GM23338 (cell line): ENCODE results near the gene FCRL3. TPM values are rescaled to one million over a fixed set of nuclear protein-coding genes. Genes with fewer than 3 reads are reported as not detected.

Experiments used
- ATAC-seq: fragments of 200-7000 bp; cut with Tn5 transposase; 3 replicates; pipeline ENCODE4 v1.9.1; 2020
- DNase-seq: peaks from one replicate; pipeline ENCODE4 v3.0.0-alpha.2; 2015; ENCODE audit warnings: low spot score
- H2AFZ ChIP-seq: fragments of 200-600 bp; sonication (generic); 2 replicates; pipeline ENCODE4 v1.8.0; 2016; ENCODE audit warnings: antibody characterized with exemption, mild to moderate bottlenecking, moderate library complexity
- H3F3A ChIP-seq: fragments of 200-600 bp; sonication (generic); replicated peaks from 2 replicates; pipeline ENCODE4 v1.8.0; 2017; ENCODE audit warnings: antibody characterized with exemption, mixed run types, low read depth
- H3K27ac ChIP-seq: fragments of 200-600 bp; sonication (generic); 2 replicates; pipeline ENCODE4 v1.6.1; 2016; ENCODE audit warnings: low read depth
- H3K27me3 ChIP-seq: fragments of 200-600 bp; sonication (generic); 2 replicates; pipeline ENCODE4 v1.8.0; 2016; ENCODE audit warnings: mild to moderate bottlenecking, mixed run types, moderate library complexity; ENCODE audit not compliant: insufficient read depth
- H3K36me3 ChIP-seq: fragments of 200-600 bp; sonication (generic); 2 replicates; pipeline ENCODE4 v1.8.0; 2016; ENCODE audit warnings: mild to moderate bottlenecking; ENCODE audit not compliant: insufficient read depth
- H3K4me1 ChIP-seq: fragments of 200-600 bp; sonication (generic); 2 replicates; pipeline ENCODE4 v1.8.0; 2016; ENCODE audit warnings: mild to moderate bottlenecking, moderate library complexity; ENCODE audit not compliant: insufficient read depth
- H3K4me2 ChIP-seq: fragments of 200-600 bp; sonication (generic); 2 replicates; pipeline ENCODE4 v1.7.1; 2017; ENCODE audit warnings: mixed run types
- H3K4me3 ChIP-seq: fragments of 200-600 bp; sonication (generic); 2 replicates; pipeline ENCODE4 v1.6.1; 2016; ENCODE audit warnings: mixed run types
- H3K79me2 ChIP-seq: fragments of 200-600 bp; sonication (generic); replicated peaks from 2 replicates; pipeline ENCODE4 v1.8.0; 2017; ENCODE audit warnings: mild to moderate bottlenecking; ENCODE audit not compliant: insufficient read depth
- H3K9me2 ChIP-seq: fragments of 200-600 bp; sonication (generic); 2 replicates; pipeline ENCODE4 v1.8.0; 2017; ENCODE audit not compliant: insufficient read depth
- H4K20me1 ChIP-seq: fragments of 200-600 bp; sonication (generic); replicated peaks from 2 replicates; pipeline ENCODE4 v1.8.0; 2017; ENCODE audit warnings: mild to moderate bottlenecking; ENCODE audit not compliant: insufficient read depth
- H3K27ac Mint-ChIP-seq: 2 replicates; pipeline ENCODE4 v1.8.0; 2020; ENCODE audit warnings: inconsistent platforms, mild to moderate bottlenecking, moderate library complexity, mixed read lengths
- H3K27me3 Mint-ChIP-seq: 3 replicates; pipeline ENCODE4 v1.8.0; 2022; ENCODE audit warnings: low read depth, mild to moderate bottlenecking, moderate library complexity, mixed read lengths, inconsistent platforms; ENCODE audit not compliant: insufficient read depth, poor library complexity
- H3K36me3 Mint-ChIP-seq: 3 replicates; pipeline ENCODE4 v1.8.0; 2021; ENCODE audit warnings: low read depth, mild to moderate bottlenecking, inconsistent platforms, moderate library complexity, mixed read lengths
- H3K4me1 Mint-ChIP-seq: 3 replicates; pipeline ENCODE4 v1.8.0; 2020; ENCODE audit warnings: mild to moderate bottlenecking, inconsistent platforms, mixed read lengths
- H3K4me3 Mint-ChIP-seq: 3 replicates; pipeline ENCODE4 v1.8.0; 2021; ENCODE audit warnings: moderate library complexity, mild to moderate bottlenecking, inconsistent platforms, mixed read lengths
- H3K9me3 Mint-ChIP-seq: 3 replicates; pipeline ENCODE4 v1.8.0; 2020; ENCODE audit warnings: moderate library complexity, mild to moderate bottlenecking, inconsistent platforms, mixed read lengths
- CTCF ChIP-seq, 2 experiments: fragments of 200-600 bp in 1 of 2; sonication (generic) in 1 of 2; conservative IDR thresholded peaks; 2 replicates each; pipeline versions ENCODE4 v1.5.1 to v1.6.1; 2016 to 2017; ENCODE audit warnings: antibody characterized with exemption in 2 of 2, low read depth in 2 of 2, mild to moderate bottlenecking in 2 of 2, moderate library complexity in 1 of 2
- EZH2 ChIP-seq: fragments of 200-600 bp; sonication (generic); IDR thresholded peaks from one replicate; pipeline ENCODE4 v1.8.0; 2017; ENCODE audit warnings: antibody characterized with exemption, mild to moderate bottlenecking, low read depth; ENCODE audit not compliant: unreplicated experiment
- EZH2phosphoT487 ChIP-seq: fragments of 200-600 bp; sonication (generic); IDR thresholded peaks from one replicate; pipeline ENCODE4 v1.8.1; 2018; ENCODE audit warnings: antibody characterized with exemption; ENCODE audit not compliant: unreplicated experiment
- JUNB ChIP-seq: IDR thresholded peaks from one replicate; pipeline ENCODE4 v1.6.1; 2016; ENCODE audit warnings: antibody characterized with exemption; ENCODE audit not compliant: unreplicated experiment
- NANOG ChIP-seq: IDR thresholded peaks from 2 replicates; pipeline ENCODE4 v1.6.1; 2016; ENCODE audit warnings: antibody characterized with exemption, borderline replicate concordance
- POLR2AphosphoS5 ChIP-seq: IDR thresholded peaks from 2 replicates; pipeline ENCODE4 v1.6.1; 2016; ENCODE audit warnings: antibody characterized with exemption, low read depth
- STAT1 ChIP-seq: IDR thresholded peaks from one replicate; pipeline ENCODE4 v1.6.1; 2016; ENCODE audit warnings: antibody characterized with exemption; ENCODE audit not compliant: unreplicated experiment
- ZNF114 ChIP-seq: fragments of 250-450 bp; sonication (Bioruptor Pico); IDR thresholded peaks from 2 replicates; pipeline ENCODE4 v1.5.0; 2020; ENCODE audit warnings: mild to moderate bottlenecking, moderate library complexity
- polyA plus RNA-seq: library from polyadenylated mRNA; unstranded; fragments of >200 nt; fragmentation: Nextera tagmentation; extraction: Ambion mirVana; gene quantifications from 2 replicates; pipeline ENCODE4 v1.2.1, GENCODE V29; 2016
- total RNA-seq: library from RNA; depleted of rRNA; stranded (reverse); fragments of >200 nt; shearing (Covaris generic); gene quantifications from 2 replicates; pipeline ENCODE4 v1.2.3, GENCODE V29; 2014

Gene FCRL3
- total and polyA plus RNA-seq, 2 experiments from 2014 or later: not detected

- H3K36me3 Mint-ChIP-seq: no peaks in the 10 kb centered on the region
- H3K27me3 Mint-ChIP-seq: peaks cover 1% of the 10 kb centered on the region
- TF ChIP-seq ZNF114 (CRISPR knock-in tag) (no peak), EZH2phosphoT487 (no peak)
- no peaks in the 10 kb centered on the region for H4K20me1 ChIP-seq
- ATAC-seq: no peak
- no peaks in the 10 kb centered on the region for H3K79me2 ChIP-seq
- H3K4me3 ChIP-seq: no peak overlapping the region
- H2AFZ ChIP-seq: no peak overlapping the region
- H3K4me1 ChIP-seq: no peaks in the 10 kb centered on the region
- no peak for DNase-seq
- H3K9me3 Mint-ChIP-seq: no peaks in the 10 kb centered on the region; the same call in 2 of the 3 replicates
- H3K27ac ChIP-seq: no peak overlapping the region
- H3K27ac Mint-ChIP-seq: no peak overlapping the region
- H3K4me1 Mint-ChIP-seq: peaks cover 12% of the 10 kb centered on the region
- H3K4me3 Mint-ChIP-seq: no peak overlapping the region
- no peak overlapping the region for H3K4me2 ChIP-seq
- no peaks in the 10 kb centered on the region for H3K36me3 ChIP-seq
- H3K27me3 ChIP-seq: no peaks in the 10 kb centered on the region
- H3K9me2 ChIP-seq: peaks cover 3% of the 10 kb centered on the region; the same call in 1 of the 2 replicates
- H3F3A ChIP-seq: no peaks in the 10 kb centered on the region
These were observed 5.2 kb downstream of the FCRL3 start for GRCh38 chr1:157695417-157695816.

- no peaks in the 10 kb centered on the region for H3K4me1 Mint-ChIP-seq
- H3K36me3 ChIP-seq: no peaks in the 10 kb centered on the region
- H4K20me1 ChIP-seq: no peaks in the 10 kb centered on the region
- H3F3A ChIP-seq: no peaks in the 10 kb centered on the region
- DNase-seq (peak; percentile 77), ATAC-seq (peak; percentile 93)
- H3K27ac ChIP-seq: no peak overlapping the region
- H2AFZ ChIP-seq: peak overlapping the region; percentile 26; the same call in 1 of the 2 replicates
- no peak overlapping the region for H3K4me2 ChIP-seq
- no peak overlapping the region for H3K4me3 ChIP-seq
- no peaks in the 10 kb centered on the region; the same call in 1 of the 2 replicates for H3K9me2 ChIP-seq
- TF ChIP-seq EZH2phosphoT487: no peak
- TF ChIP-seq CTCF (conservative IDR thresholded peaks at IDR 0.05; ENCODE audit: low read depth in 2 of 2): peak; percentile 64 to 71
- H3K27me3 Mint-ChIP-seq: peaks cover 1% of the 10 kb centered on the region
- no peaks in the 10 kb centered on the region; the same call in 2 of the 3 replicates for H3K9me3 Mint-ChIP-seq
- H3K79me2 ChIP-seq: no peaks in the 10 kb centered on the region
- no peaks in the 10 kb centered on the region for H3K36me3 Mint-ChIP-seq
- H3K4me1 ChIP-seq: no peaks in the 10 kb centered on the region
- no peaks in the 10 kb centered on the region for H3K27me3 ChIP-seq
- no peak overlapping the region for H3K27ac Mint-ChIP-seq
- no peak overlapping the region for H3K4me3 Mint-ChIP-seq
These were observed 9.2 kb downstream of the FCRL3 start for GRCh38 chr1:157691285-157691920.

GRCh38 chr1:157682710-157683437 lies 17.7 kb downstream of the FCRL3 start:
- Histone ChIP-seq H3K79me2 (no peaks in the 10 kb centered on the region), H3K36me3 (no peaks in the 10 kb centered on the region), H3K27ac (no peak overlapping the region), H3K4me1 (no peaks in the 10 kb centered on the region), H3K4me3 (no peak overlapping the region), H2AFZ (peak overlapping the region; percentile 40; the same call in 1 of the 2 replicates), H3K27me3 (no peaks in the 10 kb centered on the region), H3K9me2 (0 out of 2 replicates have a peak, but pooled peaks cover 3% of the 10 kb centered on the region), H3K4me2 (no peak overlapping the region), H4K20me1 (no peaks in the 10 kb centered on the region), H3F3A (no peaks in the 10 kb centered on the region)
- H3K27me3 Mint-ChIP-seq: no peaks in the 10 kb centered on the region
- DNase-seq (no peak), ATAC-seq (no peak)
- H3K9me3 Mint-ChIP-seq: no peaks in the 10 kb centered on the region
- H3K4me1 Mint-ChIP-seq: no peaks in the 10 kb centered on the region
- H3K27ac Mint-ChIP-seq: no peak overlapping the region
- H3K36me3 Mint-ChIP-seq: no peaks in the 10 kb centered on the region
- H3K4me3 Mint-ChIP-seq: no peak overlapping the region
- TF ChIP-seq NANOG (no peak), STAT1 (no peak), EZH2phosphoT487 (no peak), EZH2 (no peak), POLR2AphosphoS5 (no peak), JUNB (no peak), ZNF114 (CRISPR knock-in tag) (no peak)
